HFF-Myc (cell line): ENCODE results near the gene SFMBT1.

Experiments
- DNase-seq: peaks from one replicate; pipeline ENCODE4 v3.0.0-alpha.2; 2011; ENCODE audit warnings: low read depth; ENCODE audit errors: extremely low read depth
- H3K4me3 ChIP-seq: replicated peaks from 2 replicates; pipeline ENCODE4 v1.5.1; 2011; ENCODE audit warnings: low read depth, mild to moderate bottlenecking, control low read depth, low read length
- TF ChIP-seq, protein P1 (sequence below): IDR thresholded peaks from 2 replicates; pipeline ENCODE4 v1.5.1; 2012; ENCODE audit warnings: mild to moderate bottlenecking, low read depth, low read length, control low read depth; ENCODE audit errors: missing control alignments

SFMBT1 gene

DNA sequence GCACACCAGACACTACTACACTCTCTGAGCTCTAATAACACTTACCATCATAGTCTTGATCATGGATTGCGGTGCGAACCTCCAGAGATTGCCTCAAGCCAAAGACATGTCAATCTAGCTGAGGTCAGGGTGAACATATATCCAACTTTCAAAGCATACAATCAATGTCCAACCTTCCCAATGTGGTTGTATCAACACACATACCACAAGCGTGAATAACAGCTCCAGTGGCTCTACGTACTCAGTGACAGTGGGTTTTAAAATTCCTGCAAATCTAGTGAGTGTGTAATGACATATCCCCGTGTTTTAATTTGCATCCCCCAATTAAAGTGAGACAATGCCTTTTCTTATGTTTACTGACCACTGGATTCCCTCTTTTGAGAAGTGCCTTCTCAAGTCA lies 29.6 kb downstream of the SFMBT1 start:
- H3K4me3 ChIP-seq, result no peak overlapping the region
- TF ChIP-seq, protein P1, sequence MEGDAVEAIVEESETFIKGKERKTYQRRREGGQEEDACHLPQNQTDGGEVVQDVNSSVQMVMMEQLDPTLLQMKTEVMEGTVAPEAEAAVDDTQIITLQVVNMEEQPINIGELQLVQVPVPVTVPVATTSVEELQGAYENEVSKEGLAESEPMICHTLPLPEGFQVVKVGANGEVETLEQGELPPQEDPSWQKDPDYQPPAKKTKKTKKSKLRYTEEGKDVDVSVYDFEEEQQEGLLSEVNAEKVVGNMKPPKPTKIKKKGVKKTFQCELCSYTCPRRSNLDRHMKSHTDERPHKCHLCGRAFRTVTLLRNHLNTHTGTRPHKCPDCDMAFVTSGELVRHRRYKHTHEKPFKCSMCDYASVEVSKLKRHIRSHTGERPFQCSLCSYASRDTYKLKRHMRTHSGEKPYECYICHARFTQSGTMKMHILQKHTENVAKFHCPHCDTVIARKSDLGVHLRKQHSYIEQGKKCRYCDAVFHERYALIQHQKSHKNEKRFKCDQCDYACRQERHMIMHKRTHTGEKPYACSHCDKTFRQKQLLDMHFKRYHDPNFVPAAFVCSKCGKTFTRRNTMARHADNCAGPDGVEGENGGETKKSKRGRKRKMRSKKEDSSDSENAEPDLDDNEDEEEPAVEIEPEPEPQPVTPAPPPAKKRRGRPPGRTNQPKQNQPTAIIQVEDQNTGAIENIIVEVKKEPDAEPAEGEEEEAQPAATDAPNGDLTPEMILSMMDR, result no peak
- no peak for DNase-seq

GRCh38 chr3:53011324-53011723 lies 34.5 kb downstream of the SFMBT1 start:
- H3K4me3 ChIP-seq, result no peak overlapping the region
- TF ChIP-seq, protein P1, result no peak
- no peak for DNase-seq

DNA sequence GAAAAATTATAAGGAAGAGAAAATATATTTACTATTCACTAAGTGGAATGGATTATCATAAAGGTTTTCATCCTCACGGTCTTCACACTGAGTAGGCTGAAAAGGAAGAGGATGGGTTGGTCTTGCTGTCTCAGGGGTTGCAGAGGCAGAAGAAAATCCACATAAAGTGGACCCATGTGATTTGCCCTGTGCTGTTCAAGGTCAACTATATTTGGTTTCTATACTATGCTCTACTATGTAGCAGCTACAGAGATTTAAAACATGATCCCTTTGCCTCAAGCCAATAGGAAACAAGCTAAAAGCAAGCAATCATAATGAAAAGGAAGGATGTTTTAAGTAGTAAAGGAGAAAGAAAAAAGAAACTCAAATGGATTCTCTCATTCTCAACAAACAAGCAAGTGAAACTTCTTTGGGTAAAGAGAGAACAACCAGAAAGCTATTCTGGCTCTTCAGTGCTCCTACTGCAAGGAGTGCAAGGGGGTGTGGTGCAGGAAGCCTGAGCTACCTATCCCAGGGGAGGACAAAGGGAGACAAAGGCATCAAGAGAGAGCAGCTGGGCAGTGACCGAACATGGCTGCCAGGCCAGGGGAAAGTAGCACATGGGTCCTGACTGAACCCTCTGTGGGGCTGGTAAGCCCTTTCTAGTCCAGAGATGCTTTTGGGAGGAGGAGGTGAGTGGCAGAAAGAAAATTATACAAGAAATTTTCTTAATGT lies 35.9 kb downstream of the SFMBT1 start:
- DNase-seq, result no peak
- TF ChIP-seq, protein P1, result no peak
- no peak overlapping the region for H3K4me3 ChIP-seq

DNA sequence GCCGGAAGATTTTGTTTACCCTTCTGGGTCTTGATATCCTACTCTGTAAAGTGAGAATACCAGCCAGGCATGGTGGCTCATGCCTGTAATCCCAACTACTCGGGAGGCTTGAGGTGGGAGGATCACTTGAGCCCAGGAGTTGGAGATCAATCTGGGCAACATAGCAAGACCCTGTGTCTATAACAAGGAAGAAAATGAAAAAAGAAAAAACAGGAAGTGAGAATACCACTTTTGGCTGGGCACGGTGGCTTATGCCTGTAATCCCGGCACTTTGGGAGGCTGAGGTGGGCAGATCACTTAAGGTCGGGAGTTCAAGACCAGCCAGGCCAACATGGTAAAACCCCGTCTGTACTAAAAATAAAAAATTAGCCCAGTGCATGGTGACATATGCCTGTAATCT lies 36.9 kb downstream of the SFMBT1 start:
- no peak for DNase-seq
- TF ChIP-seq, protein P1, result no peak
- no peak overlapping the region for H3K4me3 ChIP-seq

DNA sequence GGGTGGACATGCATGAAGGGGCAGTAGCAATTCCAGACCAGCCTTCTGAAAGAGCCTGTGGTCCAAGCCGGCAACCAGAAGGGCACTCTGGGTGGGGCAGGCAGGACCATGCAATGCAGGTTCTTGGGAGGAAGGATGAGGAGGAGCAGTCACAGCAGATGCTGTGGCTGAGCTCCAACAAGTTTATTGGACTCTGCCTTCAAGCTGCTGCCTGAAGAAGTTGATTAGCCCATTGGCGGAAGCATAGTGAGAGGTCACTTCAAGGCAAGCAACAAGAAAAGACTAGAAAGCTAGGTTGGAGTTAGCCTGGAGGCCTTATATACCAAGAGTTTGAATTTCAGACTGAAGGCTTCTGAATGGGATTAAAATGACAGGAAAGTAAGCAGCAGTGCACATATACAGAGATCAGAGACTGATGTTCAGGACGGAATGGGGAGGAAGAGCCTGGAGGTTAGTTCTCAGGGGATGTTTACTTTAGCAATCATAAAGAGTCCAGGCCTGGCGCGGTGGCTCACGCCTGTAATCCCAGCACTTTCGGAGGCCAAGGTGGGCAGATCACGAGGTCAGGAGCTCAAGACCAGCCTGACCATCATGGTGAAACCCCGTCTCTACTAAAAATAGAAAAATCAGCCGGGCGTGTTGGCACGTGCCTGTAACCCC lies 39.9 kb downstream of the SFMBT1 start:
- TF ChIP-seq, protein P1, result no peak
- no peak for DNase-seq
- H3K4me3 ChIP-seq, result no peak overlapping the region

- TF ChIP-seq, protein P1, result no peak
- H3K4me3 ChIP-seq, result no peak overlapping the region
- DNase-seq, result no peak
These were observed 40.5 kb downstream of the SFMBT1 start for GRCh38 chr3:53005338-53005737.
